Stimulated activated CD4-positive, alpha-beta T cell treated with anti-CD3 and anti-CD28 coated beads, Interleukin-4, amount 100 ng/mL, for 48 hours (primary cell): ENCODE measurements around the gene PBX3.
"Not testable (repeated sequence)": the region's sequence is repeated elsewhere in the genome, so short reads cannot be mapped to it uniquely, and the experiment has no call there.

ENCODE experiments used
- DNase-seq, 2 donors: peaks; one replicate each; pipeline ENCODE4 v3.0.0-alpha.2; 2020; ENCODE audit warnings: low read depth in 2 of 2

PBX3 gene

GRCh38 chr9:125822902-125823301 is 75.7 kb downstream of the PBX3 start:
- DNase-seq, result no peak

GRCh38 chr9:125823874-125824406 is 76.8 kb downstream of the PBX3 start:
- DNase-seq, result not testable (repeated sequence)

GRCh38 chr9:125825762-125826161 is 78.6 kb downstream of the PBX3 start:
- DNase-seq, result no peak

GRCh38 chr9:125826850-125827249 is 79.7 kb downstream of the PBX3 start:
- DNase-seq, result no peak

- DNase-seq, result peak in 1 of 2 donors; percentile 10
Measured at GRCh38 chr9:125829743-125830142, 82.6 kb downstream of the PBX3 start.

GRCh38 chr9:125831054-125831453 is 83.9 kb downstream of the PBX3 start:
- no peak for DNase-seq

GRCh38 chr9:125831616-125832015 is 84.4 kb downstream of the PBX3 start:
- no peak for DNase-seq

- DNase-seq, result no peak
Measured at GRCh38 chr9:125835655-125836054, 88.5 kb downstream of the PBX3 start.

GRCh38 chr9:125839317-125839716 is 92.1 kb downstream of the PBX3 start:
- DNase-seq, result no peak

- DNase-seq, result no peak
Measured at GRCh38 chr9:125841444-125841843, 94.3 kb downstream of the PBX3 start.

- DNase-seq, result no peak
Measured at GRCh38 chr9:125842242-125842641, 95.1 kb downstream of the PBX3 start.

- DNase-seq, result no peak
Measured at GRCh38 chr9:125843646-125844045, 96.5 kb downstream of the PBX3 start.

- DNase-seq, result no peak
Measured at GRCh38 chr9:125844611-125845010, 97.4 kb downstream of the PBX3 start.

GRCh38 chr9:125845271-125845808 is 98.2 kb downstream of the PBX3 start:
- DNase-seq, result no peak

- DNase-seq, result no peak
Measured at GRCh38 chr9:125847735-125848134, 100.6 kb downstream of the PBX3 start.

- DNase-seq, result no peak
Measured at GRCh38 chr9:125850106-125850632, 103.0 kb downstream of the PBX3 start.

GRCh38 chr9:125850763-125851162 is 103.6 kb downstream of the PBX3 start:
- DNase-seq, result no peak

- no peak for DNase-seq
Measured at GRCh38 chr9:125851979-125852378, 104.8 kb downstream of the PBX3 start.

- DNase-seq, result no peak
Measured at GRCh38 chr9:125852386-125852785, 105.2 kb downstream of the PBX3 start.

- DNase-seq, result no peak
Measured at GRCh38 chr9:125854553-125855275, 107.5 kb downstream of the PBX3 start.

- no peak for DNase-seq
Measured at GRCh38 chr9:125856331-125856730, 109.2 kb downstream of the PBX3 start.

GRCh38 chr9:125861405-125862058 is 114.4 kb downstream of the PBX3 start:
- DNase-seq, result no peak

- no peak for DNase-seq
Measured at GRCh38 chr9:125863923-125864322, 116.8 kb downstream of the PBX3 start.
